Measurements from ENCODE around the gene SGMS1. TPM values are rescaled to one million over a fixed set of nuclear protein-coding genes. Genes with fewer than 3 reads are reported as not detected.

SGMS1 gene
- total and polyA plus RNA-seq, 2 donors (not counting 1 experiment from before 2014, with no cell fraction given) = 39.9 to 82.1 TPM

- no peaks in the 10 kb centered on the region for H3K36me3 ChIP-seq (ENCODE audit: control insufficient read depth, insufficient read depth, low read length)
- H3K27ac ChIP-seq (ENCODE audit: insufficient read depth, low read length) = no peak overlapping the region
- peak; percentile 56 to 72 for DNase-seq (ENCODE audit: low read depth in 2 of 2)
- no peaks in the 10 kb centered on the region for H3K27me3 ChIP-seq (ENCODE audit: control insufficient read depth, insufficient read depth, low read length)
- no peak overlapping the region for H3K4me2 ChIP-seq (ENCODE audit: extremely low read depth, insufficient read depth, low read length)
- no peaks in the 10 kb centered on the region for H4K20me1 ChIP-seq (ENCODE audit: control insufficient read depth, extremely low read depth, insufficient read depth, low read length)
- no peak overlapping the region for H3K4me3 ChIP-seq (replicated peaks in 1 of 4; ENCODE audit: control extremely low read depth in 1 of 4, insufficient read depth in 1 of 4, low read depth in 3 of 4, low read length in 4 of 4)
- H2AFZ ChIP-seq (ENCODE audit: low read length) = no peak overlapping the region
- no peaks in the 10 kb centered on the region for H3K9me3 ChIP-seq (ENCODE audit: control insufficient read depth, insufficient read depth, low read depth, low read length)
- no peak overlapping the region for H3K9ac ChIP-seq (ENCODE audit: insufficient read depth, low read length)
- no peak for TF ChIP-seq CTCF (conservative IDR thresholded peaks at IDR 0.05 in 1 of 2, IDR thresholded peaks at IDR 0.05 in 1 of 2; ENCODE audit: low read depth in 1 of 2, low read length in 2 of 2)
- no peak for TF ChIP-seq EZH2 (IDR thresholded peaks at IDR 0.05; ENCODE audit: low read length, missing control alignments)
- peaks cover 4% of the 10 kb centered on the region for H3K4me1 ChIP-seq (ENCODE audit: control insufficient read depth, extremely low read depth, insufficient read depth, low read length)
- no peaks in the 10 kb centered on the region for H3K79me2 ChIP-seq (ENCODE audit: control insufficient read depth, insufficient read depth, low read length)
Observed at GRCh38 chr10:50511492-50512213, 112.1 kb downstream of the SGMS1 start.

- Histone ChIP-seq H2AFZ (ENCODE audit: low read length) (no peak overlapping the region), H4K20me1 (ENCODE audit: control insufficient read depth, extremely low read depth, insufficient read depth, low read length) (no peaks in the 10 kb centered on the region), H3K27ac (ENCODE audit: insufficient read depth, low read length) (no peak overlapping the region), H3K4me3 (replicated peaks in 1 of 4; ENCODE audit: control extremely low read depth in 1 of 4, insufficient read depth in 1 of 4, low read depth in 3 of 4, low read length in 4 of 4) (no peak overlapping the region), H3K9me3 (ENCODE audit: control insufficient read depth, insufficient read depth, low read depth, low read length) (no peaks in the 10 kb centered on the region), H3K27me3 (ENCODE audit: control insufficient read depth, insufficient read depth, low read length) (no peaks in the 10 kb centered on the region), H3K4me2 (ENCODE audit: extremely low read depth, insufficient read depth, low read length) (no peak overlapping the region), H3K9ac (ENCODE audit: insufficient read depth, low read length) (no peak overlapping the region), H3K79me2 (ENCODE audit: control insufficient read depth, insufficient read depth, low read length) (no peaks in the 10 kb centered on the region), H3K36me3 (ENCODE audit: control insufficient read depth, insufficient read depth, low read length) (no peaks in the 10 kb centered on the region), H3K4me1 (ENCODE audit: control insufficient read depth, extremely low read depth, insufficient read depth, low read length) (peaks cover 4% of the 10 kb centered on the region)
- TF ChIP-seq CTCF (conservative IDR thresholded peaks at IDR 0.05 in 1 of 2, IDR thresholded peaks at IDR 0.05 in 1 of 2; ENCODE audit: low read depth in 1 of 2, low read length in 2 of 2) = no peak
- DNase-seq (ENCODE audit: low read depth in 2 of 2) = peak in 1 of 2 donors; percentile 24
Observed at GRCh38 chr10:50510517-50511473, 113.0 kb downstream of the SGMS1 start.

- no peaks in the 10 kb centered on the region for H3K27me3 ChIP-seq (ENCODE audit: control insufficient read depth, insufficient read depth, low read length)
- no peaks in the 10 kb centered on the region for H3K36me3 ChIP-seq (ENCODE audit: control insufficient read depth, insufficient read depth, low read length)
- no peaks in the 10 kb centered on the region for H3K79me2 ChIP-seq (ENCODE audit: control insufficient read depth, insufficient read depth, low read length)
- H3K4me3 ChIP-seq (replicated peaks in 1 of 4; ENCODE audit: control extremely low read depth in 1 of 4, insufficient read depth in 1 of 4, low read depth in 3 of 4, low read length in 4 of 4) = no peak overlapping the region
- no peak overlapping the region for H2AFZ ChIP-seq (ENCODE audit: low read length)
- no peaks in the 10 kb centered on the region for H3K9me3 ChIP-seq (ENCODE audit: control insufficient read depth, insufficient read depth, low read depth, low read length)
- H3K4me2 ChIP-seq (ENCODE audit: extremely low read depth, insufficient read depth, low read length) = no peak overlapping the region
- H4K20me1 ChIP-seq (ENCODE audit: control insufficient read depth, extremely low read depth, insufficient read depth, low read length) = no peaks in the 10 kb centered on the region
- H3K4me1 ChIP-seq (ENCODE audit: control insufficient read depth, extremely low read depth, insufficient read depth, low read length) = peaks cover 4% of the 10 kb centered on the region
- no peak for DNase-seq (ENCODE audit: low read depth in 2 of 2)
- no peak overlapping the region for H3K27ac ChIP-seq (ENCODE audit: insufficient read depth, low read length)
- TF ChIP-seq EZH2 (IDR thresholded peaks at IDR 0.05; ENCODE audit: low read length, missing control alignments) (no peak), CTCF (conservative IDR thresholded peaks at IDR 0.05 in 1 of 2, IDR thresholded peaks at IDR 0.05 in 1 of 2; ENCODE audit: low read depth in 1 of 2, low read length in 2 of 2) (no peak)
- H3K9ac ChIP-seq (ENCODE audit: insufficient read depth, low read length) = no peak overlapping the region
Observed at GRCh38 chr10:50508315-50509051, 115.3 kb downstream of the SGMS1 start.
